HTR-8/SVneo (cell line): Measurements from ENCODE around the gene ANKRD16.

Experiments used
- DNase-seq: peaks from one replicate; pipeline ENCODE4 v3.0.0; 2011; ENCODE audit warnings: low spot score, mixed read lengths; ENCODE audit not compliant: insufficient read length
- FAIRE-seq: peaks from 2 replicates; lab custom pipeline; 2011; peaks lifted over from hg19 to GRCh38; lab: Jason Lieb, UNC

The ANKRD16 gene

DNA sequence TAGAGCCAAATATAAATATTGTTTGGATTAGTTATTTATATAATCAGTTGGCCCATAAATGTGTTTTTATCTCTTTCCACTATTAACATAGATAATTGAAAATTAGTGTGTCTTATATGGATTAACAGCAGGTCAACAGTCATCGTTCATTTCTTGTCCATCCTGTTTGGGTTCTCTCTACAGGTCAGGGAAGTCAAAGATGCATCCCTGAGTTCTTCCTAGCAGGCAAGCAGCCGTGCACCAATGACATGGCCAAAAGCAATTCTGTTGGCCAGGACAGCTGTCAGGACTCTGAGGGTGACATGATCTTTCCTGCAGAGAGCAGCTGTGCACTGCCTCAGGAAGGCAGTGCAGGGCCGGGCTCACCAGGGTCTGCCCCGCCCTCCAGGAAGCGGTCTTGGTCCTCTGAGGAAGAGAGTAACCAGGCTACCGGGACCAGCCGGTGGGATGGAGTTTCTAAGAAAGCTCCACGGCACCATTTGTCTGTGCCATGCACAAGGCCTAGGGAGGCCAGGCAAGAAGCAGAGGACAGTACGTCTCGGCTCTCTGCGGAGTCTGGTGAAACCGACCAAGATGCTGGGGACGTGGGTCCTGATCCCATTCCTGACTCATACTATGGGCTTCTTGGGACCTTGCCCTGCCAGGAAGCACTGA, 16.3 kb upstream of the ANKRD16 start:
- FAIRE-seq (no peak), DNase-seq (no peak)

DNA sequence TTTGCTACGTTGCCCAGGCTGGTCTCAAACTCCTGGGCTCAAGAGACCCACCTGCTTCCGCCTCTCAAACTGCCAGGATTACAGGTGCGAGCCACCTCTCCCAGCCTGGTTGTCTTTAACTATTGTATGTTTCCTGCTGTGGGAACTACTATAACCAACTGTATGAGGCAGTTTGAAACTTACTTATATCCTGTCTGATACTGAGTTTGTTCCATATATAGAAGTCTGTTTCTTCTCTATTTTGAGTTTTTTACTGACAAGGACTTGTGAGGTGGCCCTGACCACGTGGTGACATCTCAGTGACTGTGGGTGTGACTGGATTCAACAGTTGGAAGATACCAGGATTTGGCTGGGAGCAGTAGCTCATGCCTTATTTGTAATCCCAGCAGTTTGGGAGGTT, 14.5 kb upstream of the ANKRD16 start:
- no peak for FAIRE-seq
- DNase-seq = no peak

DNA sequence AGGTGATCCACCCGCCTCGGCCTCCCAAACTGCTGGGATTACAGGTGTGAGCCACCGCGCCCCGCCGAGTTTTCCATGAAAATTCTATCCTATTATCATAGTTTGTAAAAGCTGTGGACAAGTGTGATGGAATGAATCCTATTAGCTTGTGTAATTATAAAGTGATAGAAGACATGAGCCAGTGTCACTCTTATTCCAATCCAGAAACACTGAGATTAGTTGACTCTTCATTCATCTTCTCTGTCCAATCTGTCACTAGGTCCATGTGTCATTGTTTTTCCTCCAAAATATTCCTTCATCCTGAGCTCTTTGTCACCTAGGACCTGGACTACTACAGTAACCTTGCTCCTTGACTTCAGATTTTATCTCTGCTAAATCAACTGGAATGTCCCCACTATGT, 13.9 kb upstream of the ANKRD16 start:
- DNase-seq (no peak), FAIRE-seq (no peak)

DNA sequence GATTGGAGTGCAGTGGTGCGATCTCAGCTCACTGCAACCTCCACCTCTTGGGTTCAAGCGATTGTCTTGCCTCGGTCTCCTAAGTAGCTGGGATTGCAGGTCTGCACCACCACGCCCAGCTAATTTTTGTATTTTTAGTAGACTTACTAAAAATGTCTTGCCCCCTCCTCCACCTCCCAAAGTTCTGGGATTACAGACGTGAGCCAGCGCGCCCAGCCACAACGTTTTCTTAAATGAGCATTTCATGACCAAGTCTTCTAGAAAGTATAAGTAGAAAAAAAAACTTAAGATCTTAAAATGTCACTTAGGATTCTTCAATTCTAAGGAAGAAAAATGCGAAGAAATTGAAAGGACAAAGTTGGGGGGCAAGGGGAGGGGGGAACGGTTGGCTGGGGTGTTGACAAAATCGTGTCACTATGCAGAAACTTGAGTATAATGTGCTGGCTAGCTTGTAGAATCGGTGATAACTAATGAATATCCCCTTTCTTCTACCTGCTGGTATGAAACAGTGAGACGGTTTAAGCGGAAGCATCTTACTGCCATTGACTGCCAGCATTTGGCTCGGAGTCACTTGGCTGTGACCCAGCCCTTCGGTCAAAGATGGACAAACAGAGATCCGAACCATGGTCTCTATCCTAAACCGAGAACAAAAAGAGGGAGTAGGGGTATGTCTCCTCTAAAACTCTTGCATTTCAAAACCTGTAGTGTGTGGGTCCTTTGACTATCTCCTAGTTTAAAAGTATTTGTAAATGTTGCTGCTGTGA, 13.0 kb upstream of the ANKRD16 start:
- no peak for DNase-seq
- no peak for FAIRE-seq

- FAIRE-seq = no peak
Observed at GRCh38 chr10:5900247-5900646, 10.6 kb upstream of the ANKRD16 start.

DNA sequence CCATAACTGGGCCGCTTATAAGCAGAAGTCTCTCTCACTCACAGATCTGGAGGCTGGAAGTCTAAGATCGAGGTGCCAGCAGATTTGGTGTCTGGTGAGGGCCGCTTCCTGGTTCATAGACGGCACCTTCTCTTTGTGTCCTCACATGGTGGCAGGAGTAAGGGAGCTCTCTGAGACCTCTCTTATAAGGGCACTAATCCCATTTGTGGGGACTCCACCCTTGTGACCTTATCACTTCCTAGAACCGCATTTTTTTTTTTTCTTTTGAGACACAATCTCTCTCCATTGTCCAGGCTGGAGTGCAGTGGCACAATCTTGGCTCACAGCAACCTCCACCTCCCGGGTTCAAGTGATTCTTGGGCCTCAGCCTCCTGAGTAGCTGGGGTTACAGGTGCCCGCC, 8.5 kb upstream of the ANKRD16 start:
- FAIRE-seq = no peak
- no peak for DNase-seq

More at GRCh38 chr10:5900247-5900646, 10.6 kb upstream of the ANKRD16 start:
- no peak for DNase-seq

GRCh38 chr10:5897504-5897903, 7.8 kb upstream of the ANKRD16 start:
- FAIRE-seq (no peak), DNase-seq (no peak)

- FAIRE-seq (no peak), DNase-seq (no peak)
Observed at GRCh38 chr10:5897053-5897340, 7.3 kb upstream of the ANKRD16 start.

- DNase-seq (no peak), FAIRE-seq (no peak)
Observed at GRCh38 chr10:5896208-5897052, 6.7 kb upstream of the ANKRD16 start.

DNA sequence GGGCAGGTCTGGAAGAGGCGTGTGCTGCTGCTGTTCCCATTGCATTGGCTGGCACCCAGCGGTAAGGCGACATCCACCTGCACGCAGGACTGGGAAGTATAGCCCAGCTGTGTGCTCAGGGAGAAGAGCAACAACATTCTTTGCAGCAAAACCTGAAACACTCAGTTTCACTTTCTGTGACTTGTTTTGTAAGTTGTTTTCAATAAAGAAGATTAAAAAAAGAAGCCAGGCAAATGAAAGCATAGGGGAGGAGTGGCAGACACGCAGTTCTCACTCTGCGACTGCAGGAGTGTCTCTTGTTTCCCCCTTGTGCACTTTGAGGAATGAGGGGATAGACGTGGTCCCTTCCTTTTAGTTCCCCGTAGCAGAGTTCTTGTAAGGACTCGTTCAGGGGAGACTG, 6.1 kb upstream of the ANKRD16 start:
- FAIRE-seq (no peak), DNase-seq (no peak)

GRCh38 chr10:5895365-5895764, 5.7 kb upstream of the ANKRD16 start:
- DNase-seq (no peak), FAIRE-seq (no peak)

DNA sequence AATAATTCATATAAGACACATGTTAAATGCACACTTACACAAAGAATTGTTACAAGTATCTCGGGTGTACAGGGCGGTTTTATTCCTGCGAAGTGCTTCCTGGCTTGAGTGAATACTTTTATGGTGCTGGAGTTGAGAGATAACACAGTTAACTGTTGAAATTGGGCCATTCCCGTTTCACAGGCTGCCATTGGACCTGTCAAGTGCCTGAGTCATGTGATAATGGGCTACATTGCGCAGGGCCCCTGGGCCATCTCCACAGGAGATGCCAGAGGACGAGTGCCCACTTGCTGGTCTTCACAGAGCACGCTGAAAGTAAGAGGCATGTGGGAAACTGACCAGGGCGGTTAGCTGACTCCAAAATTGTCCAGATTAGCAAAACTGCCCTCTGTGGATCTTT, 5.2 kb upstream of the ANKRD16 start:
- FAIRE-seq (no peak), DNase-seq (no peak)

DNA sequence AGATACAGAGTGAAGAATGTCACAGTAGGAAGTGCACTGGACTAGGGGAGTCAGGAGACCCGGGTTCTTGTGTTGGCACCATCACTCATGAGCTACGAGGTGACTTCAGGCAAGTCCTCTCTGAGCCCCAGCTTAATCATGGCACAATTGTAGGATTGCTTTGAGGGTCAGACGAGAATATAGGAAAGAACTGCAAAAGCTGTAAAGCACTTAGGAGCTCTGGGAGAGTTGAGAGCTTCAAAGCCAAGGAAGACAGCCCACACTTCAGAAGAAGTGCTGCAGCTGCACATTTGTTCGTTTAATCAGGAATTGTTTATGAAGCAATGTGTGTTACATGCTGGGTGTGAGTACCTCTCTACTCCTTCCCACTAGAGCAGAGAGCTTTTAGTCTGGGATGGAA, 4.7 kb upstream of the ANKRD16 start:
- DNase-seq (no peak), FAIRE-seq (no peak)

- no peak for DNase-seq
- FAIRE-seq = no peak
Observed at GRCh38 chr10:5893321-5893720, 3.6 kb upstream of the ANKRD16 start.

DNA sequence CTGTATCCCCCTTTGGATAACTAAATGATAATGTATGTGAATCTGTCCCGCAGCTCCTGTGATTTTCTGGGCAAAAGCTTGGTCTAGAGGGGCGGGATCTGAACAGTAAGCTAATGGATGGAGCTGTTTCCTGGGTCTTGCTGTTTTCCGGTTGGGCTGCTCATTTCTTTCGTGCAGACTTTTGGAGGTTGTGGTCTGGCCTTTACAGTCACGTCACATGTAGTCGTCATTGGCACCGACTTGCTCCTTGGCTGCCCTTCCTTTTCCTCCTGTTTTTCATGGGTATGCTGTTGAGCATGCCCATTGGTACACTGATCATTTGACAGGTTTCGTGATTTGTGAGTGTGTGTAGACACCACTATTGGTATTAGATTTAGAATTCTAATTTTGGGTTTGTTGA, 2.3 kb upstream of the ANKRD16 start:
- FAIRE-seq = no peak
- no peak for DNase-seq

GRCh38 chr10:5891009-5891408, 1.3 kb upstream of the ANKRD16 start:
- no peak for FAIRE-seq
- no peak for DNase-seq

- peak; percentile 15 for DNase-seq
- FAIRE-seq = no peak
Observed at GRCh38 chr10:5890452-5890915, 791 bp upstream of the ANKRD16 start.

DNA sequence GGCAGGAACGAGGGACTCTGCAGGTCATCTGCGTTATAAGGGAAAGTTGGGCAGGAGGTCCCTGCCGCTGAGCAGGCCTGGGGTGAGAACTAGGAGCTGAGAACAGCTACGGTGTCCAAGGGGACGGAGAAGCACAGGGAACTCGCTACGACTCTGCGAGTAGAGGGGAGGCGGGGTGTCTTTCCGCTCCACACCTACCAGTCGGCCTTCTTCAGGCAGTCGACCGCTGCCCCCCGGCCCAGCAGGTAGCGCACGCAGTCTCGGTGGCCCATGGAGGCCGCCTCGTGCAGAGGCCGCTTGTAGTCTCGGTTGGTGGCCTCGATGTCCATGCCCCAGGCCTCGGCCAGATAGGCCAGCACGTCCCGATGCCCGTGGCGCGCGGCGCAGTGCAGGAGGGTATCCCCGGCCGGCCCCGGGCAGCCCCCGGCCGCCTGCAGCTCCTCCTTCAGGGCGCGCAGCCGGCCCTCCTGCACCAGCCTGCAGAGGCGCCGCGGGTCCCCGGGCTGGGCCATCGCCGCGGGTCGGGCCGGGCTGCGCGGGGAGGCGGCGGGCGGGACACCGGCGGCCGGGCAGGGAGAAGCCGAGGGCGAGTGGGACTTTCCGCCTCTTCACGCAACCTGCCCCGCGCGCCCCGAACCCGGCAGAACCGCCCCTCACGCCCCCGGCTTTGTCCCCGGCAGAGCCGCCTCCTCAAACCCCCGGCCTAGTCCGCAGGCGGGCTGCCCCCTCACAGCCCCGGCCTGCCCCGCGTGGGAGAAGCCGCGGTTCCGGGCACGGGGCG, 660 bp downstream of the ANKRD16 start:
- DNase-seq (peak; percentile 28), FAIRE-seq (no peak)

DNA sequence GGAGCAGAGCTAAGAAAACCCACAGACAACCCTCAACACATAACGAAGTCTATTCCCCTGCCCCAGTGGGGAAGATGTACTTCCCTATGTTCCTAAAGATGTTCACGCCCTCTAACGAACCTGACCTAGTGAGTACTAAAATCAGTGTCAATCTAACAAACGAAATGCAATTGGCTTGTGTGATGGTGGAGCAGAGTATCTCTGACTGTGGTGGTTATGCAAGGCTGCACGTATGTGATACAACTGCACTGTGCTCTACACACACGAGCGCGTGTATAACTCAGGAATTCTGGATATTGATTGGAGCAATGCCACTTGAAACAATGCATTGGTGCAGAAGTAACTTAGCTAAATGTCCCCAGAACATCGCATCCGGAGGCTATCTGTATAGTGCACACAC, 1.3 kb downstream of the ANKRD16 start:
- FAIRE-seq (no peak), DNase-seq (no peak)

- DNase-seq (no peak), FAIRE-seq (no peak)
Observed at GRCh38 chr10:5887641-5888040, 2.1 kb downstream of the ANKRD16 start.
